GM12878 (cell line): ENCODE data around the gene IFRD2. TPM values are rescaled to one million over a fixed set of nuclear protein-coding genes. Genes with fewer than 3 reads are reported as not detected.

Experiments used
- ATAC-seq: fragments of 200-7000 bp; cut with Tn5 transposase; 3 replicates; pipeline ENCODE4 v1.9.1; 2020; ENCODE audit warnings: mild to moderate bottlenecking, moderate library complexity
- BruUV-seq: library from RNA; stranded (reverse); fragments of 400-500 nt; replicated peaks from 2 replicates; lab custom pipeline; 2021; lab: Mats Ljungman, UMichigan
- CTCF ChIA-PET: fragments of 300-600 bp; sonication (Branson Sonifier 250); formaldehyde crosslinking; extraction: SDS; loops from one replicate; lab custom pipeline; 2021; ENCODE audit warnings: inconsistent platforms; lab: Yijun Ruan, JAX
- POLR2A ChIA-PET: fragments of 350-600 bp; formaldehyde crosslinking; extraction: SDS; loops from one replicate; lab custom pipeline; 2021; ENCODE audit warnings: inconsistent platforms; lab: Charles Lee
- RAD21 ChIA-PET: fragments of 300-600 bp; sonication (Branson Sonifier 250); formaldehyde crosslinking; loops from one replicate; lab custom pipeline; 2023; ENCODE audit warnings: antibody characterized with exemption; ENCODE audit not compliant: unreplicated experiment; lab: Charles Lee
- SMC1A ChIA-PET: fragments of 300-600 bp; sonication (Branson Sonifier 250); formaldehyde crosslinking; loops from one replicate; lab custom pipeline; 2023; ENCODE audit not compliant: unreplicated experiment, uncharacterized antibody; lab: Charles Lee
- DNase-seq: peaks from one replicate; pipeline ENCODE4 v3.0.0-alpha.2; 2011; ENCODE audit warnings: low read depth, low spot score
- FAIRE-seq: peaks from 3 replicates; lab custom pipeline; 2011; peaks lifted over from hg19 to GRCh38; lab: Jason Lieb, UNC
- H2AFZ ChIP-seq: 2 replicates; pipeline ENCODE4 v1.6.0; 2011; ENCODE audit warnings: low read depth, low read length, control low read depth; ENCODE audit not compliant: control insufficient read depth
- H3K27ac ChIP-seq: 2 replicates; pipeline ENCODE4 v1.5.1; 2011; ENCODE audit warnings: control low read depth; ENCODE audit not compliant: control insufficient read depth, insufficient read depth
- H3K27me3 ChIP-seq, 2 experiments: replicated peaks in 1 of 2; 2 replicates each; pipeline versions ENCODE4 v1.6.0 to v1.6.1; 2011; ENCODE audit warnings: low read length in 1 of 2; ENCODE audit not compliant: control insufficient read depth in 2 of 2, insufficient read depth in 2 of 2
- H3K36me3 ChIP-seq, 2 experiments: 2 replicates each; pipeline ENCODE4 v1.5.1; 2011; ENCODE audit warnings: low read length in 1 of 2; ENCODE audit not compliant: control insufficient read depth in 2 of 2, insufficient read depth in 2 of 2
- H3K4me1 ChIP-seq: 2 replicates; pipeline ENCODE4 v1.6.1; 2011; ENCODE audit warnings: mild to moderate bottlenecking, low read length, moderate library complexity, mixed read lengths; ENCODE audit not compliant: control insufficient read depth, insufficient read depth
- H3K4me2 ChIP-seq: 2 replicates; pipeline ENCODE4 v1.6.0; 2011; ENCODE audit warnings: control low read depth; ENCODE audit not compliant: control insufficient read depth, insufficient read depth
- H3K4me3 ChIP-seq: fragments of 200-600 bp; sonication (generic); 2 replicates; pipeline ENCODE4 v1.5.1; 2016
- H3K79me2 ChIP-seq: 2 replicates; pipeline ENCODE4 v1.6.0; 2011; ENCODE audit warnings: low read length; ENCODE audit not compliant: control insufficient read depth, insufficient read depth
- H3K9ac ChIP-seq: 2 replicates; pipeline ENCODE4 v1.8.0; 2011; ENCODE audit warnings: low read length, control low read depth, mixed read lengths; ENCODE audit not compliant: control insufficient read depth, insufficient read depth
- H3K9me3 ChIP-seq: replicated peaks from 3 replicates; pipeline ENCODE4 v1.5.1; 2011; ENCODE audit warnings: mild to moderate bottlenecking, low read length; ENCODE audit not compliant: control insufficient read depth, insufficient read depth
- H4K20me1 ChIP-seq: 2 replicates; pipeline ENCODE4 v1.6.0; 2011; ENCODE audit not compliant: control insufficient read depth, insufficient read depth
- FOXM1 ChIP-seq: IDR thresholded peaks from 2 replicates; pipeline ENCODE4 v1.6.1; 2012; ENCODE audit warnings: low read depth, mild to moderate bottlenecking, inconsistent platforms, low read length, moderate library complexity
- IKZF1 ChIP-seq: fragments of 450-650 bp; conservative IDR thresholded peaks from 2 replicates; pipeline ENCODE4 v1.6.1; 2017; ENCODE audit warnings: antibody characterized with exemption, mild to moderate bottlenecking
- PAX8 ChIP-seq: fragments of 450-650 bp; IDR thresholded peaks from 2 replicates; pipeline ENCODE4 v1.6.1; 2017; ENCODE audit warnings: mild to moderate bottlenecking, moderate library complexity
- WGBS: methylation state at CpG from one replicate; pipeline ENCODE4 v1.1.6; 2016; ENCODE audit warnings: low lambda C conversion rate; ENCODE audit not compliant: insufficient replicate concordance, insufficient coverage; ENCODE audit errors: missing lambda C conversion rate; 5-methylcytosine and 5-hydroxymethylcytosine counted together
- in situ Hi-C: fragments of 300-500 bp; cut with MboI; formaldehyde crosslinking; loops from 9 replicates; pipeline ENCODE4 v1.14.3; 2018; ENCODE audit warnings: mixed read lengths
- intact Hi-C: fragments of 100-400 bp; cut with micrococcal nuclease; formaldehyde crosslinking; loops from one replicate; pipeline ENCODE4 v1.14.2; 2022; ENCODE audit not compliant: unreplicated experiment
- polyA plus RNA-seq, 11 experiments: library from polyadenylated mRNA; depleted of rRNA in 4 of 11; unstranded in 6 of 11; stranded (reverse) in 5 of 11; fragments of >200 nt; fragmentation: Nextera tagmentation in 4 of 11; fragmentation: Illumina TruSeq in 1 of 11; extraction: Ambion mirVana in 4 of 11; extraction: Trizol in 1 of 11; gene quantifications; 1 replicate in 1 of 11; 2 replicates in 10 of 11; pipeline versions ENCODE4 v1.2.1 to v1.2.3, GENCODE V29; 2011 to 2016; ENCODE audit warnings: inconsistent platforms in 2 of 11, missing spikeins in 2 of 11, low read depth in 1 of 11
- total RNA-seq, 4 experiments: library from RNA; depleted of rRNA in 3 of 4; stranded (reverse); fragments of >200 nt in 3 of 4; fragmentation: Illumina TruSeq in 1 of 4; extraction: Trizol in 1 of 4; gene quantifications; 2 replicates each; pipeline versions ENCODE4 v1.2.1 to v1.2.3, GENCODE V29; 2013 to 2021
- TF ChIP-seq, protein P1 (sequence below): fragments of 450-650 bp; formaldehyde crosslinking; IDR thresholded peaks from 2 replicates; pipeline ENCODE4 v1.4.0; 2020; ENCODE audit warnings: mild to moderate bottlenecking, moderate library complexity

Gene IFRD2
- total and polyA plus RNA-seq, 10 of the 15 experiments (the other 5 are each of a cell fraction or from before 2014, with no cell fraction given): 19.1 to 153 (median 80.3) TPM

DNA sequence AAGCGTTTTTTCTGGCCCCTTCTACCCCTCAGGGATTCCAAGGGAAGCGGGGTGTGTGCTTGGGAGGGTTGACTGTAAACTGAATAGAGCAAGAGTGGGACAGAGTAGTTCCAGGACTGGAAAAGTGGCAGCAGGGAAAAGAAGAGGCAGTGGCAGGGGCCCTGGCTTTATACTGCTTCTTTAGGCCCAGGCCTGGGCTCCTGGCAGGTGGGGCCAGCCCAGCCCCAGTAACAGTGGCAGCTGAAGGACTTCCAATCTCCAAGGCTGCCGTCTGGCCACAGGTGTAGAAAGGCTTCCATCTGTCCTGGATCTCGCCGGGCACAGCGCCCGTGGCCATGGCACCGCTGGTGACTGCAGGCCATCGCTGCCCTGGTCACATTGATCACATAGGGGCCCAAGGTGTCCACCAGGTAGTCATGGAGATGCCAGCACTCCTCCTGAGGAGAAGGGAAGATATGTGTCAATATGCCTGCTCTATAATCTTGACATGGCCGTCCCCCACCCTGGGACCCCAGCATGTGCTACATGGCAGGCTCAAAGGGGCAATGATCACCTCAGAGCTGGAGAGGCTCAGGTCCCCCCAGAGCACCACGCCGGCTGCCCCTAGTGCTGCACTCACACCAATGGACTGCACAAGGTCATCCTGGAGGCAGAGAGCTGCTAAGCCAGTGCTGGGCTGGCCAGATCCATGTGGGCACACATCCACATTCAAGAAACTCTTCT lies 1.0 kb upstream of the IFRD2 start:
- peak overlapping the region; percentile 64 for H3K9ac ChIP-seq
- RAD21 ChIA-PET: interaction anchor here (0.6 kb wide), 1 partner anchor 57 kb away, joined by 3 read pairs; the partner anchor contains the start of gene GNAI2
- peaks cover 6% of the 10 kb centered on the region for H3K4me1 ChIP-seq
- SMC1A ChIA-PET: no interaction called here
- H3K36me3 ChIP-seq: peaks cover 0 to 20% of the 10 kb centered on the region in 2 experiments; a peak in 3 of 4 replicates
- FAIRE-seq: no peak
- ATAC-seq: no peak
- POLR2A ChIA-PET: interaction anchor here (0.6 to 2.1 kb wide), 4 partner anchors 26 to 59 kb away, joined by 3 to 11 read pairs (median 4); partner anchors contain the start of genes CYB561D2 and NPRL2
- peak overlapping the region; percentile 78 for H2AFZ ChIP-seq
- H3K4me2 ChIP-seq: peak overlapping the region; percentile 89
- peaks cover 21% of the 10 kb centered on the region for H3K79me2 ChIP-seq
- TF ChIP-seq PAX8 (no peak), FOXM1 (no peak), IKZF1 (no peak)
- TF ChIP-seq, protein P1, sequence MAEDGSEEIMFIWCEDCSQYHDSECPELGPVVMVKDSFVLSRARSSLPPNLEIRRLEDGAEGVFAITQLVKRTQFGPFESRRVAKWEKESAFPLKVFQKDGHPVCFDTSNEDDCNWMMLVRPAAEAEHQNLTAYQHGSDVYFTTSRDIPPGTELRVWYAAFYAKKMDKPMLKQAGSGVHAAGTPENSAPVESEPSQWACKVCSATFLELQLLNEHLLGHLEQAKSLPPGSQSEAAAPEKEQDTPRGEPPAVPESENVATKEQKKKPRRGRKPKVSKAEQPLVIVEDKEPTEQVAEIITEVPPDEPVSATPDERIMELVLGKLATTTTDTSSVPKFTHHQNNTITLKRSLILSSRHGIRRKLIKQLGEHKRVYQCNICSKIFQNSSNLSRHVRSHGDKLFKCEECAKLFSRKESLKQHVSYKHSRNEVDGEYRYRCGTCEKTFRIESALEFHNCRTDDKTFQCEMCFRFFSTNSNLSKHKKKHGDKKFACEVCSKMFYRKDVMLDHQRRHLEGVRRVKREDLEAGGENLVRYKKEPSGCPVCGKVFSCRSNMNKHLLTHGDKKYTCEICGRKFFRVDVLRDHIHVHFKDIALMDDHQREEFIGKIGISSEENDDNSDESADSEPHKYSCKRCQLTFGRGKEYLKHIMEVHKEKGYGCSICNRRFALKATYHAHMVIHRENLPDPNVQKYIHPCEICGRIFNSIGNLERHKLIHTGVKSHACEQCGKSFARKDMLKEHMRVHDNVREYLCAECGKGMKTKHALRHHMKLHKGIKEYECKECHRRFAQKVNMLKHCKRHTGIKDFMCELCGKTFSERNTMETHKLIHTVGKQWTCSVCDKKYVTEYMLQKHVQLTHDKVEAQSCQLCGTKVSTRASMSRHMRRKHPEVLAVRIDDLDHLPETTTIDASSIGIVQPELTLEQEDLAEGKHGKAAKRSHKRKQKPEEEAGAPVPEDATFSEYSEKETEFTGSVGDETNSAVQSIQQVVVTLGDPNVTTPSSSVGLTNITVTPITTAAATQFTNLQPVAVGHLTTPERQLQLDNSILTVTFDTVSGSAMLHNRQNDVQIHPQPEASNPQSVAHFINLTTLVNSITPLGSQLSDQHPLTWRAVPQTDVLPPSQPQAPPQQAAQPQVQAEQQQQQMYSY (CRISPR knock-in tag): no peak
- BruUV-seq: no TSS peak
- no peaks in the 10 kb centered on the region for H3K9me3 ChIP-seq
- H3K27me3 ChIP-seq: no peaks in the 10 kb centered on the region
- in situ Hi-C loops (no loop called here), intact Hi-C loops (no loop called here)
- CTCF ChIA-PET: interaction anchor here (0.8 to 2.5 kb wide), 5 partner anchors 31 to 953 kb away, joined by 3 to 8 read pairs (median 6); no protein-coding TSS in a partner anchor
- H3K27ac ChIP-seq: peak overlapping the region; percentile 66
- DNase-seq: no peak
- H4K20me1 ChIP-seq: no peaks in the 10 kb centered on the region
- H3K4me3 ChIP-seq: peak overlapping the region; percentile 62
- 79% methylated on average over 12 of the region's 12 CpGs for WGBS
